GM19099 (cell line): ENCODE data around the gene B4GALNT3.

Experiments
- POLR2A ChIP-seq: IDR thresholded peaks from 3 replicates; pipeline ENCODE4 v1.6.1; 2011; ENCODE audit warnings: low read depth; ENCODE audit not compliant: insufficient read length; ENCODE audit errors: extremely low read depth

B4GALNT3 gene

DNA sequence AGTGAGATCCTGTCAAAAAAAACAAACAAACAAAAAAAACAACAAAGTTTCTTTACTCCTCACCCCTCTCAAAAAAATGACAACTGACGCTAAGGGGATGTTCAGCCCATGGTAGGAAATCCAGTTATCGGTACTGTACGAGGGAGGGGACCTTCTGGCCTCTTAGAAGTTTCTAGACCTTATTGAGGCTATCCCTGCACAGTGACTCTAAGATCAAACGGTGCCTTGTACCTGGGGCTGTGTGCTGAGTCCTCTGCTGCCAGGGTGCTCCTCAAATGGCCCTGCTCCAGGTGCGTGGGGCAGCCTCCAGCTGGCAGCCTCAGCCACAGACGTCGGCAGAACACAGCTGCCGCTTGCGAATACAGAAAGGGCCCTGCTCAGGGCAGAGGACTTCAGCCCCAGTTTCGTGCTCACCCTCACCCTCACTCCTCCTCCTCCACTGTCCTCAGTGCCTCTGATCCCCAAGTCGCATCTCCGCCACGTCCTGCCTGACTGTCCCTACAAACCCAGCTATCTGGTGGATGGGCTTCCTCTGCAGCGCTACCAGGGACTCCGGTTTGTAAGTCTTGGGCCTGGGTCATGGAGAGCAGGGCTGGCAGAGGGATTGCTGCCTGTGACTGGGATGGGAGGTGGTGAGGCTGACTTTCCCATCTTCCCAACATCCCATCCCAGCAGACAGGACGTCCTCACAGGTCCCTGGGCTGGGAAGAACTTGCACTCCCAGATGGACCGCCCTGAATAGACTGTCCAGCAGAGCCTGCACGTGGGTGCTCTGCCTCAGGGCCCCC, 90.9 kb downstream of the B4GALNT3 start:
- no peak for TF ChIP-seq POLR2A

DNA sequence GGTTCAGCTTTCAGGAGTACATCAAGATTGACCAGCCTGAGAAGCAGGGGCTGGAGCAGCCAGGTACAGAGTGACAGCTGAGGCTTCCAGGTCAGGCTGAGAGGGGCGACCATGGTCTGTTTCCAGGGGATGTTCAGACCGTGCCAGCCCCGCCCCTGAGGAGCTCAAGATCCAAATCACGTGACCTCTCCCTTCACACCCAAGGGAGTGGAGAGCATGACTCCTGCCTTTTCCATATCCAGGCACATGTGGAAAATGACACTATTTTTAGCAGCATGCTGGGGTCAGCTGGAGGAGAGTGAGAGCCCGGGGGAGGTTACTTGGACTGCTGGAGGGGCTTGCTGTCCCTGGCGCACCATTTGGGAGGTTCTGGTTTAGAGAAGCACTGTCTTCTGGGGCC, 92.7 kb downstream of the B4GALNT3 start:
- TF ChIP-seq POLR2A = no peak

DNA sequence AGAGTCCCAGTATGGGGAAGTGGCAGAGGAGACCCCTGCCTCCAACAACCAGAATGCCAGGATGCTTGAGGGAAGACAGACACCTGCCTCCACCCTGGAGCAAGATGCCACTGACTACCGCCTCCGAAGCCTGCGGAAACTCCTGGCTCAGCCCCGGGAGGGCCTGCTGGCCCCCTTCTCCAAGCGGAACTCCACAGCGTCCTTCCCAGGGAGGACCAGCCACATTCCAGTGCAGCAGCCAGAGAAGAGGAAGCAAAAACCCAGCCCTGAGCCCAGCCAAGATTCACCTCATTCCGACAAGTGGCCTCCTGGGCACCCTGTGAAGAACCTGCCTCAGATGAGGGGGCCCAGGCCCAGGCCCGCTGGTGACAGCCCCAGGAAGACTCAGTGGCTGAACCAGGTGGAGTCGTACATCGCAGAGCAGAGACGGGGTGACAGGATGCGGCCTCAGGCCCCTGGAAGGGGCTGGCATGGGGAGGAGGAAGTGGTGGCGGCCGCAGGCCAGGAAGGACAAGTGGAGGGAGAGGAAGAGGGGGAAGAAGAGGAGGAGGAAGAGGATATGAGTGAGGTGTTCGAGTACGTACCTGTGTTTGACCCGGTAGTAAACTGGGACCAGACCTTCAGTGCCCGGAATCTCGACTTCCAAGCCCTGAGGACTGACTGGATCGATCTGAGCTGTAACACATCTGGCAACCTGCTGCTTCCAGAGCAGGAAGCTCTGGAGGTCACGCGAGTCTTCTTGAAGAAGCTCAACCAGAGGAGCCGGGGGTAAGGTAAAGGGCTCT, 93.7 kb downstream of the B4GALNT3 start:
- peak; percentile 20 for TF ChIP-seq POLR2A

DNA sequence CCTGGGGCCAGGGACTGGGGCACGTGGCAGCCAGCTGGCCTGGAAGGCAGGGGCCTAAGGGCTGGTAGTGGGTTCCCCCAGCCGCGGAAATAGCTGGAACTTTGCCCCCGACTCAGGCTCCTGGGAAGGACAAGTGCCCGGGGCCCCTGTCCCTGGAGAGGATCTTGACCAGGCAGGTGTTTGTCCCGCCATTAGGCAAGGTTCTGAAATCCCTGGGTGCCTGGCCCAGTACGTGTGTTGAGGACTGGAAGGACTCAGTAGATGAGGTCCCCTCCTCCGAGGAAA, 94.2 kb downstream of the B4GALNT3 start:
- no peak for TF ChIP-seq POLR2A

DNA sequence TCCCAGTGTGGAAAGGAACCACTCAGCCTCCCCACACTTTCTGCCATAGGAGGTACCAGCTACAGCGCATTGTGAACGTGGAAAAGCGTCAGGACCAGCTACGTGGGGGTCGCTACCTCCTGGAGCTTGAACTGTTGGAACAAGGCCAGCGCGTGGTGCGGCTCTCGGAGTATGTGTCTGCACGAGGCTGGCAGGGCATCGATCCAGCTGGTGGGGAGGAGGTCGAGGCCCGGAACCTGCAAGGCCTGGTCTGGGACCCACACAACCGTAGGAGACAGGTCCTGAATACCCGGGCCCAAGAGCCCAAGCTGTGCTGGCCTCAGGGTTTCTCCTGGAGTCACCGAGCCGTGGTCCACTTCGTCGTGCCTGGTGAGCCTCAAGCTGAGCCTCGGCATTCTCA, 96.8 kb downstream of the B4GALNT3 start:
- no peak for TF ChIP-seq POLR2A

DNA sequence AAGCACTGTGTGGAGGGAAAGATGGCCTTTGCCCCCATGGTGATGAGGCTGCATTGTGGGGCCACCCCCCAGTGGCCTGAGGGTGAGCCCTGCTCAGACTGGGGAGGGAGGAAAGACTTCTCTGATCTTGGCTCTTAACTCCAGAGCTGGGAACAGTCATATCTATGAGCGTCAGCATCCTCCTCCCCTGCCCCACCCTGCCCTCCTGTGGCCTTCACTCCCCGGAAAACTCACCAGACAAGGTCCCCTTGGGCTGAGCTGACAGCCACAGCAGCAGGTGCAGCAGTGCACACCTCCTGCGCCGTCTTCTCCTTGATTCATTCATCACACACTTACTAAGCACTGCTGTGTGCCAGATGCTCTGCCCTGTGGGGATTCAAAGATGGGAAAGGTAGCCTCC, 98.8 kb downstream of the B4GALNT3 start:
- TF ChIP-seq POLR2A = no peak

DNA sequence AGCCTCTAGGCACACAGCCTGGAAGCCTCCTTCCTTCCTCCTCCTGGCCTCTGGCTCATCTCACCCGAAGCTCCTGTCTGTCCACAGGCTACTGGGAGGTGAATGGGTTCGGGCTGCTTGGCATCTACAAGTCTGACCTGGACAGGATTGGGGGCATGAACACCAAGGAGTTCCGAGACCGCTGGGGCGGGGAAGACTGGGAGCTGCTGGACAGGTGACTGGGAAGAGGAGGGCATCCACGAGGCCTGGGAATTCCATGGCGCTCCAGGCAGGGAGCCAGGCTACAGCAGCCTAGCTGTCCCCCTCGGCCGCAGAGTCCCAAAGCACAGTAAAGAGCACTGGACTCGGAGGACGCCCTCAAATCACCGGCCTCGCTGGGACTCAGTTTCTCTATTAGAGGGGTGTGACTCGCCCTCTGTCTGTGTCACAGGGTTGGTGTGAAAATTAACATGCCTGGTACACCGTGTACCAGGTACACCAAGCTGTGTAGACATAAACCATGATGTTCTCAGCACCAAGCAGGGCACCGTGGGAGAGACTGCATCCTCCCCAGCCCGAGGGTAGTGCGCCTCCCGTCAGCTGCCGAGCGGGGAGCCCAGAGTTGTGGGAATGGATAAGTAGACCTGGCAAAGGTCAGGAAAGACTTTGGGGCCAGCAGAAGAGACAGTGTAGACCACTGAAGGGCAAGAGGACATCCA, 99.6 kb downstream of the B4GALNT3 start:
- TF ChIP-seq POLR2A = no peak

DNA sequence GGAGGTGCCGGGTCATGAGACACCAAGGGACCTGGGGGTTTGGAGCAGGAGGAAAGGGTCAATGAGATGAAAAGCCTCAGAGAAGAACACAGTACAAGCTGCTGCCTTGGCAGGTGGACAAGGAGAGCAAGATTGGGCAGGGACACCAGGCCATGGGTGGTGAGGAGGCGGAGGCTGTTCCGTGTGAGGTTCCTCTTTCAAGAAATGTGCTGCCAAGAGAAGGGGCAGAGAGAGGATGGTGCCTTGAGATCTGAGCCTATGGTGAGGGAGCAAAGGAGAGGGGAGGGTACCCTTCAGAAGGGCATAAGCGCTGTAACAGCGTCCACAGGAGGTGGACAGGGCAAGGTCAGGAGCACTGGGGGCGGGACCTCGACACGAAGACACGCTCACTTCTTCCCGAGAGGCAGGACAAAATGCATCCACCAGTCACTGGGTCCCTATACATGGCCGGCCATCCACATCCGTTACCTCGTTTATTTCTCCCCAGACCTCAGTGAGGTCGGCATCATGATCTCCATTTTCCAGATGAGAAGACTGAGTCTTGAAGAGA, 100.2 kb downstream of the B4GALNT3 start:
- no peak for TF ChIP-seq POLR2A

DNA sequence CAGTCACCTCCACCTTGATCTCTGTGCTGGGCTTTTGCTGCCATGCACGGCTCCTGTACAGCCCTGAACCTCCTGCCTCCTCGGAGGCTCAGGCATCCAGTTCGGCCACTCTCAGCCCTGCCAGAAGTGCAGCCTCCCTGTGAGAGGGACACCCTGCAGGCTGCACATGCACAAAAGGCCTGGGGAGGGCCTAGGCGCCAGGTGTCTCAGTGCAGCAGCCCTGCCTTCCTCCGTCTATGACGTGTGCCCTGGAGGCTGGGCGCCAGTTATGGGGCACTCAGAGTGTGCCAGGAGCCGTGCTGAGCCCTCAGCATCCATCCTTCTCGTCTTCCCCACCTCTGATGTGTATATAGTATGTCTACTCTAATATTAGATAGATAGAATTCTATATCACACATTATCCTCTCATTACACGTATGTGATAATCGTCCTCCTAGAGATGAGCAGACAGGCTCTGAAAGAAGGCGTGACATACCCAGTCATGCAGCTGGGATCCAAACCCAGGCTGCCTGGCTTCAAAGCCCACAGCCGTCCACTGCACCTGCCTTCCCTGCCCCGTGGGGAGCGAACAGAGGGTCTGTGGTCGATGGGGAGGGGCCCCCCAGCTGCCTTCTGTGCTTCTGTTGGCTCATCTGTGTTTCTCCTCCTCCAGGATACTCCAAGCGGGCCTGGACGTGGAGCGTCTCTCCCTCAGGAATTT, 101.1 kb downstream of the B4GALNT3 start:
- TF ChIP-seq POLR2A = no peak

DNA sequence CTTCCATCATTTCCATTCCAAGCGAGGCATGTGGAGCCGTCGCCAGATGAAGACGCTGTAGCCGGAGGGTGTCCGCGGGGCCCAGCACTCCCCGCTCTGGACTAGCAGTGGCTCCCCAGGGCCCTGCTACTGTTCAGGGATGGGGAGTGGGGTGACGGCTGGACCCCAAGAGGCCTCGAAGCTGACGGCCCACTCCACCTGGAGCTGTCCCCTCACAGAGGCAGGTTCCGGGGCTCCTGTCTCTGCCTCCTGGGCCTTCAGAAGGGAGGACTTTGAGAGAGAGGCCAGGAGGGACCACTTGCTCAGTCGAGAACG, 101.6 kb downstream of the B4GALNT3 start:
- TF ChIP-seq POLR2A = no peak

DNA sequence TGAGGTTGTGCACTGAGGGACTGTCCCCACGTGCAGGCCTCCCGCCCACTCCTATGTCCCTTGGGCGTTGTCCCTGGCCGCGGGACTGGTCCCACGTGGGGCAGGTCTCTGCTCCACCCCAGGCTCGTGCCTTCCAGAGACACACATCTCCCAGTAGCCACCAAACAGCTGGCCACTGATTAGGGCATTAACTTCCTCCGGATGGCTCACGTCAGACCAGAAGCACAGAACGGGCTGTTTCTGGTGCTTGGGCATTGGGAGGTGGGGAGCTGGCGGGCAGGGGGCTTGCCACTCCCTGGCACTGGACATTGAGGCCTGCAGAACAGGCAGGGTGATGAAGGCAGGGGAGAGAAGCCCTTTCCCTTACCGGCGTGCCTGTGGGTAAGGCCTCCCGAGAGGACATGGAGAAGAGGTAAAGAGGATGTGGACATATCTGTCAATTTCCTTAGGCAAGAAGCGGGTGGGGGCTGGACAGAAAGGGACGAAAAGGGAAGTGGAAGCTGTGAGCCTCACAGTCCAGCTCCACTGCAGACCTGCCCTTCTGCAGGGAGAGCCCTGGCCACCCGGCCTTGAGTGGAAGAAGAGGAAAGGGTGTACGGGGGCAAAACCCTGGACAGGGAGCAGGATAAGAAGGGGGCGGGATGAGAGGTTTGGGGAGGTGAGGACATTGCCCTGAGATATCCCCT, 102.3 kb downstream of the B4GALNT3 start:
- TF ChIP-seq POLR2A = no peak

DNA sequence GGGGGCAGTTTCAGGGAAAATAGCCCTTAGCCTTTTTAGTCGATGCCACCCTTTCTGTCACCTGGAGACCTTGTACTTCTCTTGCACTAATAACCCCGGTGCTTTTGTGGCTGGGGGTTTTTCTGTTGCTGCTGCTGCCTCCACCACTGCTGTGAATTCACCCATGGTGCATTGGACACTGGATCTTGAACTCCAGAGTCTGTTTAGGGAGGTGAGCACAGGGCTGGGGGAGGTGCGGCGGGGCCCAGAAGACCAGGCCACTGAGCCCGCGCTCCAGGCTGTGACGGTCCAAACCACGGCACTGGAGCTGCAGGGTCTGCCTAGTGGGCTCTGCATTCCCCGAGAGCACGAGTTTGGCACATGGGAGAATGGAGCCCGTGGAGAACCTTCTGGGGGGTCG, 102.9 kb downstream of the B4GALNT3 start:
- TF ChIP-seq POLR2A = no peak

DNA sequence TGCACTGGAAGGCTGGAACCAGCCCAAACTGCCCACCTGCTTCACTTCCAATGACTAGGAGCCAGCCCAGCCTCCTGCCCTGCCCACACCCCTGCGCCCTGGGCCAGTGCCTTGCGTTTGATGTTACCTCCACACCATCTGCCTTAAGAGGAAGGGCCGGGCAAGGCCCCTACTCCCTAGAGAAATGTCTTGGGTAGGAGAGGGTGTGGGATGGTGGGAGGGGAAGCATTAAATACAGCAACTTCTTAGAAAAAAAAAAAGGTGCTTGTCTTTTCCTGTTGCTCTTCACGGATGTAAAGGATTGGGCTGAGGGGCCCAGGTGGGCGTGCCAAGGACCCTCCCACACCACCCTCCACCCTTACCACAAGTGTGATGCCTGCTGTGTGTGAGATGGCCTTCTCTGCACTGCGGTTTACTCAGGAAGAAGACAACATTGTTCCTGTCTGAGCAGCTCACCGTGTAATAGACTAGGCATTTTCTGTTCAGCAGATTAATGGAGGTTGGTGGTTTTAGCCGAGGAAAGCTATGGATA, 103.6 kb downstream of the B4GALNT3 start:
- no peak for TF ChIP-seq POLR2A

DNA sequence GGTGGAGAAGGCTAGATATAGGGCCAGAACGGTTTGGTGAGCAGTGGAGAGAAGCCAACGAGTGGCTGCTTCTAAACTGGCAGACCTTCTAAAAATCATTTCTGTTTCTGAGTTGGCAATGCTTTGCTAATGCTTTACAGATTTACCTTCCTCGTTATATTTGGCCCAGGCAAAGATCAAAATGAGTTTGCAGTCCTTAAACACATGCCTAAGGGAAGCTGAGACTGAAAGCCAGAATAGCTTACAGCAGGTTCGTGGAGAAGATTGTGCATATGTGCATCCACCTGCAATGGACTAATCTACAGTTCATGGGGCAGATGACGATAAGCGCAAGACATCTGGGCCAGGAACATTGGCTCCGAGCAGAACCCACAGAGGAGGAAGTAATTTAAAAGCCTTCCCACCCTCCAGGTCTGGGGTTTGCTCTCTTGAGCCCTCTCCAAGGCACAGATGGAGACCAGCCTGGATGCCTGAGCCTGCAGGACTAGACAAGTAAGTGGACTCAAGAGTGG, 104.1 kb downstream of the B4GALNT3 start:
- TF ChIP-seq POLR2A = no peak

DNA sequence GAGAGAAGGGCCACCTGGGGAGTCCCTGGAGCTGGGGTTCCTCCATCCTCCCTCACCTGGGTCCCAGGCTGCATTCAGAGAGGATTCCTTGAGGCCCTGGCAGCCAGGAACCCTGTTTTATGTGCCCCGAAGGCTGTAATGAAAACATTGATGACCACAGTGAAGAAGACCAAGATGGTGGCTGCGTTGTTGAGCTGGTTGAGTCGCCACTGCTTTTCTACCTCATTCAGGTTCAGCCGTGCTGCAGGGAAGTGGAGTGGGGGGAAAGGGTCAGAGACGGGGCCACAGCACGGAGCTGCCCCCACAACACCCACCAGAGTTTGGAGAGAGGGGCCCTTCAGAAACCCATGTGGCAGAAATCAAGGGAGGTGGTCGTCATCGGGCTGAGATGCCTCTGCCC, 105.4 kb downstream of the B4GALNT3 start:
- TF ChIP-seq POLR2A = no peak

DNA sequence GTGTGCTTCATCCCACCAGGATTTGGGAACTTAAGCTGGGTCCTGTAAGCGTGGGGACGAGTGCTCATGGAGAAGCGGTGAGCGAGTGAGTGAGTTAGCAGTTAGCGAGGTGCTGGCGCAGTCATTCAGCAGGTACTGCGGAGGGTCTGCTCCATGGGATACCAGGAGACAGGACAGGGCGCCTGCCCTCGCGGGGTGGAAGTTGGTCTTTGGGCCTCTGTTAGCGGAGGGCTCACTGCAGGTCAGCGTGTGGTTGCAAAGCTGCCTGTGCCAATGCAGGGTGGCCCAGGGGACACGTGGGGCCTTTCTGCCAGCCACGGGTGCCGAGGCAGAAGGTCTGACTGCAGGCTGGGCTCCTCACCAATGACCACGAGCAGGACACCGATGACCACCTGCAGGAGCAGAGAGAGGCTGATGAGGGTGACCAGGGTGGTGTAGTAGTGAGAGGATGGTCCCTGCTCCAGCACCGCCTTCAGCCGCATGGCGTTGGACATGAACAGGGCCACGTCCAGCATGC, 105.9 kb downstream of the B4GALNT3 start:
- TF ChIP-seq POLR2A = no peak
